Activated T-cell treated with anti-CD3 and anti-CD28 coated beads for 24 hours (primary cell): ENCODE results near the gene FTL.

ENCODE experiments used
- DNase-seq: peaks from one replicate; pipeline ENCODE4 v3.0.0-alpha.2; 2020; ENCODE audit warnings: low read depth

Gene FTL

GRCh38 chr19:48946463-48947257 lies 18.4 kb upstream of the FTL start:
- DNase-seq, result no peak

DNA sequence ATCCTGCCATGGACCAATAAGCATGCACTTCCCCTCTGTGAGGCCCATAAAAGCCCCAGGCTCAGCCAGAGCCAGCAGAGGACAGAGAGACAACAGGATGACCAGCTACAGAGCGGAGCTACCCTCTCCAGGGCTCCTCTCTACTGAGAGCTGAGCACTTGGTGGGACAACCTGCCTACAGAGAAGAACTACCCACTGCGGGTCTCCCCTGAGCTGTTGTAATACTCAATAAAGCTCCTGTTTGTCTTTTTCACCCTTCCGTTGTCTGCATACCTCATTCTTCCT lies 17.9 kb upstream of the FTL start:
- no peak for DNase-seq

GRCh38 chr19:48950159-48950558 lies 14.9 kb upstream of the FTL start:
- DNase-seq, result no peak

DNA sequence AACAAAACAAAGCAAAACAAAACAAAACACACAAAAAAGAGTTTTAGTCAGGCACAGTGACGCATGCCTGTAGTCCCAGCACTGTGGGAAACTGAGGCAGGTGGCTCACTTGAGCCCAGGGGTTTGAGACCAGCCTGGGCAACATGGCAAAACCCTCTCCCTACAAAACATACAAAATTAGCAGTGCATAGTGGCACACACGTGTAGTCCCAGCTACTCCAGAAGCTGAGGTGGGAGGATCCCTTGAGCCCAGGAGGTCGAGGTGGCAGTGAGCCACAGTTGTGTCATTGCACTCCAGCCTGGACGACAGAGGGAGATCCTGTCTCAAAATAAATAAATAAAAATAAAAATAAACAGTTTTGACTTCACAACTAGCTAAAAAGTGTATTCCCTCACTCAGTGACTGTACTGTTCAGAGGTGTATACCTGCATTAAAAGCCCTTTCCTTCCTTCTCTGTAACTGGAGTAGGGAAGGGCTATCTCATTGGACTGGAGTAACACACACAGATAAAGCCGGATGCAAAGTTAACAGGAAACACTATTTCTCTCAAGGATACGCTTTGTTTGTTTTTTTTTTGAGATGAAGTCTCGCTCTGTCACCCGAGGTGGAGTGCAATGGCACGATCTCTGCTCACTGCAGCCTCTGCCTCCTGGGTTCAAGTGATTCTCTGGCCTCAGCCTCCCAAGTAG lies 14.1 kb upstream of the FTL start:
- no peak for DNase-seq

DNA sequence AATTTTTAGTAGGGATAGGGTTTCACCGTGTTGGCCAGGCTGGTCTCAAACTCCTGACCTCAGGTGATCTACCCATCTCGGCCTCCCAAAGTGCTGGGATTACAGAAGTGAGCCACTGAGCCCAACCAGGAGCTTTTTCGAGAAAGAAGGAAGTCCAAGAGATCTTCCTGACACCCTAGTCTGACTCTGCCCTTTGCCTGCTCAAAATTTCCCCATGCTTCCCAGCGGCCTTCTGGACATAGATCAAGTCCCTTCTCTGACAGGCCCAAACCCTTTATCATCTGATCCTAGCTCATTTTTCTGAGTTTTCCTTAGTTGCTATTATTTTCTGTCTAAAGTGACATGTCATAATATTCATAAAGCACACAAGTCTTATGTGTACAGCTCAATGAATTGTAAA lies 12.0 kb upstream of the FTL start:
- DNase-seq, result no peak

DNA sequence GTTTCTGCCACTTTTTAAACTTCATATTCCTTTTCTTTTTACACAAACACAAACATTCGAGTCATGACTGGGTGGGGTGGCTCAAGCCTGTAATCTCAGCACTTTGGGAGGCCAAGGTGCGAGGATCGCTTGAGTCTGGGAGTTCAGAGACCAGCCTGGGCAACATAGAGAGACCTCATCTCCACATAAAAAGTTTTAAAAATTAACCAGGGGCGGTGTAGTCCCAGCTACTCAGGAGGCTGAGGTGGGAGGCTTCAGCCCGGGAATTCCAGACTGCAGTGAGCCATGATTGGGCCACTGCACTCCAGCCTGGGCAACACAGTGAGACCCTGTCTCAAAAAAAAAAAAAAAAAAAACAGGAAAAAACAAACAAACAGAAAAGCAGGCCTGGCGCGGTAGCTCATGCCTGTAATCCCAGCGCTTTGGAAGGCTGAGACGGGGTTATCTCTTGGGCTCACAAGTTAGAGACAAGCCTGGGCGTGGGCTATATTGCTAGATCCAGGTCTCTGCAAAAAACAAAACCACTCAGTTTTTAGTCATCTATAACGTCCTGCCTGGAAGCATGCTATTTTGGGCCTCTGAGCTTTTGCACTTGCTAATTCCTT lies 11.0 kb upstream of the FTL start:
- DNase-seq, result no peak

DNA sequence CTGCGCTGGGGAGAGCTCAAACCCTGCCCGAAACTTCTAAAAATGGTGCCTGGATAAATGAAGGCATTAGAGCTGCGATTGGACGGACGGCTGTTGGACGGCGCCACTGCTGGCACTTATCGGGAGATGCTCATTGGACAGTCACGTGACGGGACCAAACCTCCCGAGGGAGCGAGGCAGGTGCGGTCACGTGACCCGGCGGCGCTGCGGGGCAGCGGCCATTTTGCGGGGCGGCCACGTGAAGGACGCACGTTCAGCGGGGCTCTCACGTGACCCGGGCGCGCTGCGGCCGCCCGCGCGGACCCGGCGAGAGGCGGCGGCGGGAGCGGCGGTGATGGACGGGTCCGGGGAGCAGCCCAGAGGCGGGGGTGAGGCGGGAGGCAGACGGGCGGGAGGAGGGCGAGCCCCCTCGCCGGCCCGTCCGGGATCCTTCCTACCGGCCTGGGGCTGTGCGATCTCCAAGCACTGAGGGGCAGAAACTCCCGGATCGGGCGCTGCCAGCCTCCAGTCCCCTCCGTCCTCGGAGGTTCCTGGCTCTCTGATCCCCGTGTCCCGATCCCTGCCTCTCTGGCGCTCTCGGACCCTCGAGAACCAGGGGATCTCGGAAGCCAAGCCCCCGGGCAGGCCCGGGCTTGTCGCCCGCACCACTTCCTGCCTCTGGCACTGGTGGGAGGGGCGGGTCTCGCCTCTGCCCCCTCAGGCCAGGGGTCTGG lies 10.4 kb upstream of the FTL start, which contains the start of gene BAX:
Gene BAX, plus strand, starts transcription at position 281 of the 713 bp plus-strand sequence. Its CDS starts 54 bp downstream, at position 335.
- peak; percentile 95 for DNase-seq

- DNase-seq, result no peak
Observed at GRCh38 chr19:48955308-48955958, 9.7 kb upstream of the FTL start.

DNA sequence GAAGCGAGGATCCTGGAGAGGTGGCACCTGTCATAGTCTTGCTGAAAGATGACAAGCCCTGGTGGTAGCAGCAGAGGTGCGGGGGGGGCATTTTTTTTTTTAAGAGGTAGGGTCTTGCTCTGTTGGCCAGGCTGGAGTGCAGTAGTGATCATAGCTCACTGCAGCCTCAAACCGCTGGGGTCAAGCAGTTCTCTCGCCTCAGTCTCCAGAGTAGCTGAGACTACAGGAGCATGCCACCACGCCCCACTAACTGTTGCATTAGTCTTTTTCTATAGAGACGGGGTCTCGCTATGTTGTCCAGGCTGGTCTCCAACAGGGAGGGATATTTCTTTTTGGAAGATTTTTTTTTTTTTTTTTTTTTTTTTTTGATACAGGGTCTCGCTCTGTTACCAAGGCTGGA lies 7.1 kb upstream of the FTL start:
- no peak for DNase-seq

DNA sequence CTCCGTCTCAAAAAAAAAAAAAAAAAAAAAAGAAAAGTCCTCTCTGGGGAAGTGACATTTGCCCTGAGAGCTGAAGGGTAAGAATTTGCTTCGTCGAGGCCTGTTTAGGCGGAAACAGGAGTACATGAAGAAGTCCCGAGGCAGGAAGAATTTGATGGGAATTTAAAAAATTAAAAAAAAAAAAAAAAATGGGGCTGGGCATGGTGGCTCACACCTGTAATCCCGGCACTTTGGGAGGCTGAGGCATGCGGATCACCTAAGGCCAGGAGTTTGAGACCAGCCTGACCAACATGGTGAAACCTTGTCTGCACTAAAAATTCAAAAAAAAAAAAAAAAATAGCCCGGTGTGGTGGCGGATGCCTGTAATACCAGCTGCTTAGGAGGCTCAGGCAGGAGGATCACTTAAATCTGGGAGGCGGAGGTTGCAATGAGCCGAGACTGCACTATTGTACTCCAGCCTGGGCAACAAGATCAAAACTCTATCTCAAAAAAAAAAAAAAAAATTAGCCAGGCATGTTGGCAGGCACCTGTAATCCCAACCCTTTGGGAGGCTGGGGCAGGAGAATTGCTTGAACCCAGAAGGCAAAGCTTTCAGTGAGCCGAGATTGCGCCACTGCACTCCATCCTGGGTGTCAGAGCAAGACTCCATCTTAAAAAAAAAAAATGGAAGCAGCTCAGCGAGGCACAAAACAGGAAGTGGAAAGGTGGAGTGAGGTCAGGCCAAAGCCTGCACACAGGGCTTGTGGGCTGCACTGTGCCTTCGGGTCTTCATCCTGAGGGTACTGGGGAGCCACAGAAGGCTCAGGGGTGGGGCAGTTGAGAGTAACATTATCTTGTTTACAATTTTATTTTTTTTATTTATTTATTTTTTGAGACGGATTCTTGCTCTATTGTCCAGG lies 5.5 kb upstream of the FTL start:
- no peak for DNase-seq

DNA sequence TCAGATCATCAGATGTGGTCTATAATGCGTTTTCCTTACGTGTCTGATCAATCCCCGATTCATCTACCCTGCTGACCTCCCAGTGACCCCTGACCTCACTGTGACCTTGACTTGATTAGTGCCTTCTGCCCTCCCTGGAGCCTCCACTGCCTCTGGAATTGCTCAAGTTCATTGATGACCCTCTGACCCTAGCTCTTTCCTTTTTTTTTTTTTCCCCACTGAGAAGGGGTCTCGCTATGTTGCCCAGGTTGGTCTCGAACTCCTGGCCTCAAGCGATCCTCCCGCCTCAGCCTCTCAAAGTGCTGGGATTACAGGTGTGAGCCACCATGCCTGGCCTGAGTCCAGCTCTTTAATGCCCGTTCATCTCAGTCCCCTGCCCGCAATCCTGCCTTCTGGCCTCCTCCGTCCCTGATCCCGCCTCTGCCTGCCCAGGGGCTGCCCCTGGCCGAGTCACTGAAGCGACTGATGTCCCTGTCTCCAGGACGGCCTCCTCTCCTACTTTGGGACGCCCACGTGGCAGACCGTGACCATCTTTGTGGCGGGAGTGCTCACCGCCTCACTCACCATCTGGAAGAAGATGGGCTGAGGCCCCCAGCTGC lies 4.0 kb upstream of the FTL start:
- DNase-seq, result no peak

GRCh38 chr19:48961673-48962028 lies 3.5 kb upstream of the FTL start:
- DNase-seq, result no peak

GRCh38 chr19:48962029-48962848 lies 2.9 kb upstream of the FTL start:
- no peak for DNase-seq

- no peak for DNase-seq
Observed at GRCh38 chr19:48962849-48963165, 2.3 kb upstream of the FTL start.

- peak; percentile 60 for DNase-seq
Observed at GRCh38 chr19:48963371-48964204, 1.5 kb upstream of the FTL start.

- no peak for DNase-seq
Observed at GRCh38 chr19:48964205-48965039, 687 bp upstream of the FTL start.

DNA sequence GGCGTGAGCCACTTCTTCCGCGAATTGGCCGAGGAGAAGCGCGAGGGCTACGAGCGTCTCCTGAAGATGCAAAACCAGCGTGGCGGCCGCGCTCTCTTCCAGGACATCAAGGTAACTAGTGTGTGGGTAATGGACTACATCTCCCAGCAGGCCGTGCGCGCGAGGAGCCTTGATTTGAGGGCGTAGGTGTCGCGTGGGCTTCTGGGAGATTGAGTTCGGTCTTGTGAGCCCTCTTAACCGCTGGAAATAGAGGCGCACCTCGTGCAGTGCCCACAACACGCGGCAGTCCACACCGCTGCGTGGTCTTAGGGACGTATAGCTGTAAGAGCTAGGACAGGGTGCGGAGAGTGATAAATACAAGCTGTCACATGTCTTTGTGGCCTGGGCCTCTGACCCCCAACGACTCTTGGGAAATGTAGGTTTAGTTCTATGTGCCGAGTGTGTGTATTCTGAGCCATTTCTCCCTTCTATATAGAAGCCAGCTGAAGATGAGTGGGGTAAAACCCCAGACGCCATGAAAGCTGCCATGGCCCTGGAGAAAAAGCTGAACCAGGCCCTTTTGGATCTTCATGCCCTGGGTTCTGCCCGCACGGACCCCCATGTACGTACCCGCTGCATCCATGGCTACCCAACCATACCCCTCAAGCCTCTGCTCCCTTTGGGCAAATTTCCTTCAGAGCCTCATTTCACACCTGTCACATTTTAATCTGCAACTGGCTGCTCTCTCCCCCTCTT lies 864 bp downstream of the FTL start:
- DNase-seq, result peak; percentile 85
